HG02970 (cell line): ENCODE results near the gene MSH3.
"Not testable (repeated sequence)": the region's sequence is repeated elsewhere in the genome, so short reads cannot be mapped to it uniquely, and the experiment has no call there.

Source experiments
- ATAC-seq: cut with Tn5 transposase; IDR thresholded peaks from one replicate; pipeline ENCODE4 v1.9.1; 2021; ENCODE audit warnings: mild to moderate bottlenecking, moderate library complexity, moderate number of reproducible peaks; ENCODE audit not compliant: unreplicated experiment, low FRiP score

Gene MSH3

DNA sequence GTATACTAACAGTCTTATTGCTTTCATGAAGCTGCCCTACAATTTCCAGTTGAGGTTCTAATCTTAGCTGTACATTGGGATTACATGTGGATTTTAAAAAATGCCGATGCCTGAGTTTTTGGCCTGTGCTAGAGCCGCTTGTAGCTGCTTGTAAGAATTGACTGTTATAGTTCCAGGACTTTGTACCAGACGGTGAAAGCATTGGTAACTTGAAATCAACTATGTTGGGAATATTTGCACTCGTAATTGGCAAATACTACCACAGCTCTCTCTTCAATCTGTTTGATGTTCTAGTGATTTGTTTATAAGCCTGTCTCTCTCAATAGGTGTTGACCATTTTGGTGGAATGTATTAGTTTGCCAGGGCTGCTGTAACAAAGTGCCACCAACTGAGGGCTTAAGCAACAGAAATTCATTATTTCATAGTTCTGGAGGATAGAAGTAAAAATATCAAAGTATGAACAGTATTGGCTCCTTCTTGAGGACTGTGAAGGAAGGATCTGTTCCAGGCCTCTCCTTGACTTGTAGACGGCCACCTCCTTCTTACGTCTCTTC lies 50.8 kb downstream of the MSH3 start:
- no peak for ATAC-seq

DNA sequence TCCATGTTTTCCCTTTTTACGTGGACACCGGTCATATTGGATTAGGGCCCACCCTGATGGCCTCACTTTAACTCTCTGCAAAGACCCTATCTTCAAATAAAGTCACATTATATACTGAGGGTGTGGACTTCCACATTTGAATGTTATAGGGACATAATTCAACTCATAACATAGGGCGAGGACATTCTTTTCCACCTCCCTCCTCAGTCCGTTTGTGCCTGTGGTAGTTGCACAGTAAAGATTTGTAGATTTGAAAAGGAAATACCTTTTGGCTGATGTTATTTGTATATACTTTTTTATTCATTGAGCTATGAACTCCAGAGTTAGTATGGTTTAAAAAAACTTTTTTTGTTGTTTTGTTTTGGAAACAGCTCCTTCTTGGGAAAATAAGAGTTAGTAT lies 51.3 kb downstream of the MSH3 start:
- ATAC-seq: no peak

DNA sequence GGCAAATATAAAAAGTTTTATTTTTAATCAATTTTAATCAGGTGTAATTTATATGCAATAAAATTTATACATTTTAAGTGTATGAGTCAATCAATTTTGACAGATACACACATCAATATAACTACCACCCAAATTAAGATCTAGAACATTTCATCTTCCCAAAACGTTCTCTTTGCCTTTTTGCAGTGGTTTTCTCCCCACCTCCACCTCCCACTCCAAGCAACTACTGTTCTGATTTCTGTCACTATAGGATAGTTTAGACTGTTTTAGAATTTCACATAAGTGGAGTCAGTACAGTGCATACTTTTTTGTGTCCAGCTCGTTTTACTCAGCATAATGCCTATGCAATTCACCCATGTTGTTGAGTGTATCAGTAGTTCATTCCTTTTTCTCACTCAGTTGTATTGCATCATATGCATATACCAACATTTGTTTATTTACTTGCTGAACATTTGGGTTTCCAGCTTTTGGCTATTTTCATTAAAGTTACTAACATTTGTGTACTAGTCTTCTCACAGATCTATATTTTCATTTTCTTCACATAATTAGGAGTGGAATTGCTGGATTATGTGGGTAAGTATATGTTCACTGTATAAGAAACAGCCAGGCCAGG lies 52.5 kb downstream of the MSH3 start:
- ATAC-seq: no peak

DNA sequence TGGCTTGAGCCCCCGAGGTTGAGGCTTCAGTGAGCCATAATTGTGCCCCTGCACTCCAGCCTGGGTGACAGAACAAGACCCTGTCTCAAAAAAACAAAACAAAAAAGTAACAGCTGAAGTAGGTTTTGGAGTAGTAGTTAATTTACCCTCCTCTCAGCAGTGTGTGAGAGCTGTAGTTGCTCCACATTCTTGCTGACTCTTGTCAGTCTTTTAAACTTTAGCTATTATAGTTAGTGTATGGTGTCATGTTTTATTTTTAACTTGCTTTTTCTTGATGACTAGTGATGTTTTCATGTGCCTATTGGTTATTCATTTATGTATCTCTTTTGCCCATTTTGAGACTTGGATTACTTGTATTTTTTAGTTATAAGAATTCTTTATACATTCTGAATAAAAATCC lies 53.2 kb downstream of the MSH3 start:
- no peak for ATAC-seq

DNA sequence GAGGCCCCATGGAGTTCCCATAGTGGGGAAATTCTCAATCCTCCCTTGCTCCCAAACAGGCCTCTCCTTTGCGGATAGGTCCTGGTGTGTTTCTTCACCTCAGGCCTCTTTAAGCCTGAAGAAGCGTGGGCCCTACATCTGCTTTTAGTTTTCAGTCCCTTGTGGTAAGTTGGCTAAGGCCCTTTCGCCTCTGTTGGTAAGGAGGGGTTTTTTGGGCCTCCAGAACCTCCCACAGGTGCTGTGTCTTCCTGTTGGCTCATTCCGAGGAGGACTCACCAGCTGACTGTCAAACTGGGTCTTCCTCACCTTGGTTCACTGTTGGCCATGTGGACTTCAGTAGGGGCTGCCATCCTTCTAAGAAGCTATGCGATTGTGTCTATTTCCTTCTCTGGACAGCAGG lies 56.8 kb downstream of the MSH3 start:
- no peak for ATAC-seq

DNA sequence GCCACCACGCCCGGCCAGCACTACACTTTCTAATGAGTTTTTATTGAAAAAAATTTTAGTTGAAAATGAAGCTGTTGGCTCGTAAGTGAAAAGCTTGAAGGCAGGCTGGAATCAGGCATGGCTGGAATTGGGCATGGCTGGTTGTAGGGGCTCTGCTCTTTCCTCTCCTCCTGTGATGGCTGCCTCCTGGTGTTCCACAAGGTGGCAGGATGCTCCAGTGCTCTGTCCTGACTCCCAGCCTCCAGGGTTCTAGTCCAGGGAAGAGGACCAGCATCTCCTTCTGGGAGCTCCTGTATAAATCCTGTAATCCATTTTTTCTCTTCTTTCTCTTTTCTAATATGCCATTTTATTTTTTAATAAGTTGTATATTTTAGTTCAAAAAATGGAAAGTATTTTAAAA lies 57.5 kb downstream of the MSH3 start:
- no peak for ATAC-seq

DNA sequence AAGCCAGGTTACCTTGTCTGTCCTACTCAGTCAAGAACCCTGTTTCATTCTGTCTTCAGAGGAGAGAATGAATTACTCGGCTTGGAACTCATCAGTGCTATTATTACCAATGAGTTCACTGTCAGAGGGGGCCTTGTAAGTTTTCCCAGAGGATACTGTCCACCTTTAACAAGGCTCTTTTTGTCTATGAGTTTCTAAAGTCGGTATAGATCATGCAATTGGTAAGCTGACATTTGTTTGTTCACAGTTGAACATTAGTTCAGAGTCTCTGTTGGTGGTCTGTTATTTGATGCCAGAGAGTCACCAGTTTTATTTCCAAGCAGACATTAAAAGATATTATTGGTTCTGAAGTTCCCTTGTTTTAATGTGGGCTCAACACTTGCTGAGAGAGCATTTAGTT lies 58.5 kb downstream of the MSH3 start:
- ATAC-seq: no peak

DNA sequence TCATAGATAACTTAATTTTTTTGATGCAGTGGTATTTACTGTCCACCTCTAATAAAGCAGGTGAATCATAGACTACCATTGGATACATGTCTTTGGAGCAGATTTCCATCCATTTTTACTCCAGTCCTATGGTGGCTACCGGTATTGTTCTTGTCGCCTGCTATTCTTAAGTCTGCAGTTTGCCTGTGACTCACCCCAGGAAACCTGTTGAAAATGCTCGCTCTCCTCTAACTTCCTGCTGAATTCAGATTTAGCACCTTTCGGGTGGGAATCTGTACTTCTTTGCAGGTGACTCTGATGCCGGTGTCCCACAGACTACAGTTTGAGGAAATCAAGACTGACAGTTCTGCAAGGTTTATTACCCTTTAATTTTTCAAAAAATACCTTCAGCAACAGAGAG lies 59.2 kb downstream of the MSH3 start:
- no peak for ATAC-seq

DNA sequence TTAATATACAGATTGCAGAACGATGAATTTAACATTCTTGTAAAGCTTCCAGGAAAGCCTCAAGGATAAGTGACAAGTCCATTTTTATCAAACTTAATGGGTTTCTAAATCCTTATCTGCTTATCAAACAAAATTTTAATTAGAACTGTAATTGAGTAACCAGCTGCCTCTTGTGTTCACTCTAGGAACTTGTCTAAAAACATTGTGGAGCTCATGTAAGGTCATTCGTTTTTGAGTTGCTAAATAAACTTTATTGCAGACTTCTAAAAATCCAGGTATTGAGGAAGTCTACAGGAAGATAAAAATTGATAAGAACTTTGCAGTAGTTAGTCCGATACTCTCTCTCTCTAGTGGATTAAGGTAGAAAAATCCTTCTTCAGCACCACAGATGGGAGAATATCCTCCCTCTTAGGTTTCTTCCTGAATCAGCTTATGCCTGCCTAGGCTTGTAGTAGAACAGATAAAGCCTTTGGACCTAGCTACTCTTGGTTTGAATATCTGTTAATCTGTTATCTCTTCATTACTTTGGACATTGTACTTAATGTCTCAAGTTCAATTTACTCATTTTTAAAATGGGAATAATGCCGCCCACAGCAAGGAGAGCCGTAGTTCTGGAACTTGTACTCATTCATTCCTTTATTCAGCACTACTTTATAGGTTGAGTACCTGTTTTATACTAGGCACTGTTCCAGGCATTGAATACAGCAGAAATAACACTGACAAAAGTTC lies 60.3 kb downstream of the MSH3 start:
- no peak for ATAC-seq

DNA sequence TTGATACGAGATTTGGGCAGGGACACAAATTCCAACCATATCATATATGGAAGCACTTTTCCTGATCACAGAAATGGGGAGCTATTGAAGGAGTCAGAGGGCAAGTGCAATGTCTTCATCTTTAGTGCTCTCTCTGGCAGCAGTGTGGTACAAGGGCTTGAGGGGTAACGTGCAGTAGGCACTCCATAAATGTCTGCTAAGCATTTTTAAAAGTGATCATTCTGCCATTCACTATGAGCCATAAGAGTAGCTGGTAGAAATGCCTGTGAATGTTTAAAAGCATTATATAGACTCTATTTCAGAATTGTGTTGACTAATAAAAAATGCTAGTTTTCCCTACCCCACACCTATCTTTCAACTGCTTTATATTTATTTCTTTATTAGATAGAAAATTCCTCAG lies 61.4 kb downstream of the MSH3 start:
- ATAC-seq: no peak

DNA sequence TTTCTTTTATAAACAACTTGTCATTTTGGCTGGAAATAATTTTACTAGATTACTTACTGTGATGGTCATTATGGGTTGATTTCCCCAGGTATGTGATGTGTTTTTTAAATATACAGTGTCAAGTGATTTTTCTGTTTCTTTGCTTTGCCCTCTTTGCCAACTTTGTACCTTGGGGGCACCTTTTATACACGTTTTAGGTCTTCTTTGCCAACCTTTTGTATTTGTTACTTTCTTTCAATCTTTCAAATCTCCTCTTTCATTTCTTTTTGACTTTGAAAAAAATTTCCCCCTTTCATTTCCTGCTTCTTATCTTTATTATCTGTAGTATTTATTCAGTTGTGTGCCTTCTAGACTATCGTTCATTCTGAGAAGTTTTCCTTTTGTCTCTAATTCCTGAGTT lies 65.7 kb downstream of the MSH3 start:
- ATAC-seq: no peak

DNA sequence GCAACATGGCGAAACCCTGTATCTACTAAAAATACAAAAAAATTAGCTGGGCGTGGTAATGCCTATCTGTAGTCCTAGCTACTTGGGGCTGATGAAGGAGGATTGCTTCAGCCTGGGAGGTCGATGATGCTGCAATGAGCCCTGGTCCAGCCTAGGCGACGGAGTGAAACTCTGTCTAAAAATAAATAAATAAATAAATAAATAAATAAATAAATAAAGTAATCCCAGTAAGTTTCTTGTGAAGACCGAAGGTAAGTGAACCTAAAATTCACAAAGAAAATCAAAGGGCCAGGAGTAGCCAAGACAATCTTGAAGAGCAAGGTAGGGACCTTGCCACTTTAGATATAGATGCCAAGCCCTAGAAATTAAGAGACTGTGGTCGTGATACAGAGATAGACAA lies 68.5 kb downstream of the MSH3 start:
- ATAC-seq: no peak

DNA sequence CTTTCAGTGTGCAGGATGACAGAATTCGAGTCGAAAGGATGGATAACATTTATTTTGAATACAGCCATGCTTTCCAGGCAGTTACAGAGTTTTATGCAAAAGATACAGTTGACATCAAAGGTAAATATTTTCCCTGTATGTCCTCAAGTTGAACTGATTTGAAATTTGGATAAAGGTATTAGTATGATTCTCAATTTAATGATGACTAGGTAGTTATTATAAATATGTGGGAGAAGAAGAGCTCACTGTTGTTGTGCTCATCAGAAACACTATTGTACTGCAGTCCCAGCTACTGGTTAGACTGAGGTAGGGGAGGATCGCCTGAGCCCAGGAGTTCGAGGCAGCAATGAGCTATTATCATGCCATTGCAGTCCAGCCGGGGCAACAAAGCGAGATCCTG lies 71.0 kb downstream of the MSH3 start:
- ATAC-seq: no peak

DNA sequence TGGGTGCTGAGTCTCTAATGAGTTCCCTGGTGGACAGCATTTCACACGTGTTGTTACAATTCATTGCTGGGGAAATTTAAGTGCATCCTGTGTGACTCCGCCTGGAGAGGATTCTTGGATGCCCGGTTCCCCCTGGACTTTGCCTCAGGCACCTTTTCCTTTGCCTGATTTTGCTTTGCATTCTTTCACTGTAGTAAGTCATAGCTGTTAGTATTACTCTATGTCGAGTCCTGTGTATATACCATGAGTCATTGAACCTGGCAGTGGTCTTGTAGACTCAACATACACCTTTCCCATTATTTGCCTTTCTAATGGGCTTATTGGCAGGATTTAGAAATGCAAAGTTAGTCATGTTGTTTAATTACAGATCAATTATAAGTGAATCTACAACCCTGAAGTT lies 82.3 kb downstream of the MSH3 start:
- no peak for ATAC-seq

DNA sequence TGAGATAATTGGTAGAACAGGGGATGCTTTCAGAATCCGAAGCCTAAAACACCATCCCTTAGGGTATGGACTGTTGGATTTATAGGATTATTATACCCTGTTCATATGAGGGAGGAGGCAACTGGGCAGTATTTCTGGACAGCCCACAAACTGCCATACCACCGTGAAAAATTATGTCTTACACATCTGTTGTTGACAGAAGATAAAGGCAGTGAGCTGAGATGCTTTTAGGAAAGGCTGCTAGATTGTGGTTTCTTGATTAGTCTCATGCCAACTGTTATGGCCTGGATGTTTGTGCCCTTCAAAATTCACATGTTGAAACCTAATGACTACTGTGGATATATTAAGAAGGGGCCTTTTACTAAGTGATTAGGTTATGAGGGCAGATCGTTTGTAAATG lies 84.0 kb downstream of the MSH3 start:
- no peak for ATAC-seq

DNA sequence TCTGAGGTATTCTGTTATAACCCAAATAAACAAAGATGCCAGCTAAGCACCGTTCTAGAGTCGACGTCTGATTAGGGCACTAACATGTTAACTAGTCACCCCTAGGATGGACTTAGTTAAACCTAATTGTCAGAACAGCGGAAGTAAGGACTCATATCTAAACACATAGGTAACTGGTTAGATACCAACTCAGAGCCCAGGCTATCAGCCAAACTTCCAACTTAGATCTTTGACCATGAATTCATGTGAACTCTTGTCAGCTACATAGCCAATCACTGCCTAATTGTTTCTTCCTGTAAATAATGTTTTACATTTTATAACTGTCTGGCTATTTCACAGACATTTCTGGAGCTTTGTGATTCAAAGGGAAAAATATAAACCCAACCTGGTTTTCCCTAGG lies 84.6 kb downstream of the MSH3 start:
- ATAC-seq: no peak

DNA sequence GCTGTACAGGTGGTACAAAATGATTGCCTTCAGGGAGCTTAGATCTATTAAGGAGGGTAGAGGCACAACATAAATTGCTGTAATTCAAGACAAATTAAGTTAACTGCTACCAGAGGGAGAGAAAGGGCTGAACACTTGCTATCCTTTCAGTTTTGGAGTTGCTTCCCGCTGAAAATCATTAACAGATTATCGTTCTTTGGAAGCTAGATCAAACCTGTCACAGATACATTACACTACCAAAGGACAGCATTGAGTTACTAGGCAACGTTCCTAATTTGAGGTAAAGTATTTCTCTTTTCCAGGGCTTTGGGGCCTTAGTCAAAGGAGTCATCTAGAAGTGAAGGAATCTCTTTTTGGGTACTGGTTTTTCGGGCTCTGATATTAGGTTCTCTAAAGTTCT lies 85.0 kb downstream of the MSH3 start:
- no peak for ATAC-seq

DNA sequence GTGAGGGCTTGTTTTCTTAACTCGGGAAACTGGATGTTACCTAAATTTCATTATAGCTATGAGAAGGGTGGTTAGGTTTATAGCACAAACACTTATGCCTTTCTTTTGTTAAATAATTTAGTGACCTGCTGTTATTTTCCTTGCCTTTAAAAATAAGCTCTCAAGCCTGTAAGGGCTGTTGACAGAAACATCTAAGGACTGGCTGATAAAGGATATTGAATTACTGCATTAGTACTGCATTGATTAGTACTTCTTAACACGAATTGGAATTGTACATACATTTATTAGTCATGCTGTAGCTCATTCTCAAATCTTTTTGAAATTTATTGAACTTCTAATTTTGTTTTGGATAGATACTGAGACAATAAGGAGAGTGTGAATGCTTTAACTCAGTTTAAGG lies 85.4 kb downstream of the MSH3 start:
- no peak for ATAC-seq

DNA sequence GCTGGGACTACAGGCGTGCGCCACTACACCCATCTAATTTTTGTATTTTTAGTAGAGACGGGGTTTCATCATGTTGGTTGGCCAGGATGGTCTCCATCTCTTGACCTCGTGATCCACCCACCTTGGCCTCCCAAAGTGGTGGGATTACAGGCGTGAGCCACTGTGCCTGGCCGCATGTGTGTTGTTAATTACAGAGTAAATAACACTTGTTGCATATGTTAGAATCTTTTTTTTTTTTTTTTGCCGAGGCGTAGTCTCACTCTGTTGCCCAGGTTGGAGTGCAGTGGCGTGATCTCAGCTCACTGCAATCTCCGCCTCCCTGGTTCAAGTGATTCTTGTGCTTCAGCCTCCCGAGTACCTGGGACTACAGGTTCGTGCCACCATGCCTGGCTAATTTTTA lies 86.0 kb downstream of the MSH3 start:
- ATAC-seq: not testable (repeated sequence)

DNA sequence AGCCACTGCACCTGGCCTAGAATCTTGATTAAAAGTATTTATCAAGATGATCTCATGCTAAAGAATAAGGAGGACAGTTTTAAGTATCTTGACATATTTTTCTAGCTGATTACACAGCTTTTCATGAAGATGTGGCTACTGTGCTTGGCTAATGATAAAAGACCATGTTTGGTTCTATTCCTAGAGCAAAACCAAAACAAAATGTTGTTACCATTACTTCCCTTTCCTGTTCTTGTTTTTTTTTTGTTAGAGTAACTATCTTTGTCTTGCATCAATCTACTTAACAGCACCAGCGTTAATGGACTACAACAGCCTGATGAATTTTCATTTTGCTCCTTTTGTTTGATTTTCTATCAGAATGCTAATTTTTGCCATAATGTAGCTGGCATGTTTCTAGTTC lies 86.5 kb downstream of the MSH3 start:
- no peak for ATAC-seq

DNA sequence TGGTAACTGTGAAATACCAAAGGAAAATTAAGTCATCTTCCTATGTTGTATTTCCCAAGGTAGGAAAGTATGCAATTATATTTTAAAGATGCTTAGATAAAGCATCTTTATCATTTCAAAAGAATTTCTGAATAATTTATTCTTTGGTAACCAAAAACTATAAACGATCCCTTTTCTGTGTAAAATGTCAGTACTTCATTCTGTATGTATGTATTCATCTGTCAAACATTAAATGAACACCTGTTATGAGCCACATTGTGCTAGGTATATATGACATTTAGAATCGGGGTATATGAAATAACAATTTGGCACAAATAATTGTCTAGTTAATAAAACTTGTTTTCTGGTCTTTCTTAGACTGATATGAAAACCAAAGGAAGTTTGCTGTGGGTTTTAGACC lies 89.7 kb downstream of the MSH3 start:
- no peak for ATAC-seq

DNA sequence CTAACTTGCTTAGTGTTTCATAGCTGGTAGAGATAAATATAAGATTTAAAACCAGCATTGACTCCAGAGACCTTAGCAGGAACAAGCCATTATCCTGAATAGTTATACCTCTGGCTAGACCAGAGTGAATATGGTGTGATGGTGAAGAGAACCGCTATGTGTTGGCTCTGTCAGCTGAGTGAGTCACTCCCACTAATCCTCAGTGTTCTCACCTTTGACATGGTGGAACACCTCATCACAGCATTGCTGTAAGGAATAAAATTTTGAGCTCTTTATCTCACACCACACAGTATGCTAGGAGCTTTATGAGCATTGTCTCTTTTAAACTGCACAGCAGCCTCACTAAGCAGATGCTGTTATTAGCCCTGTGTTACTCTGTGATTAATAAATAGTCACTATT lies 91.0 kb downstream of the MSH3 start:
- no peak for ATAC-seq
